ENCODE results near the gene HDGFL3.
"Not testable (repeated sequence)": the region's sequence is repeated elsewhere in the genome, so short reads cannot be mapped to it uniquely, and the experiment has no call there.

Gene HDGFL3

GRCh38 chr15:83207660-83208366 lies at the start of gene HDGFL3:
Gene HDGFL3 (minus strand): TSS chr15:83207823. CDS start chr15:83207414, 409 bp downstream.
- FAIRE-seq, result no peak

DNA sequence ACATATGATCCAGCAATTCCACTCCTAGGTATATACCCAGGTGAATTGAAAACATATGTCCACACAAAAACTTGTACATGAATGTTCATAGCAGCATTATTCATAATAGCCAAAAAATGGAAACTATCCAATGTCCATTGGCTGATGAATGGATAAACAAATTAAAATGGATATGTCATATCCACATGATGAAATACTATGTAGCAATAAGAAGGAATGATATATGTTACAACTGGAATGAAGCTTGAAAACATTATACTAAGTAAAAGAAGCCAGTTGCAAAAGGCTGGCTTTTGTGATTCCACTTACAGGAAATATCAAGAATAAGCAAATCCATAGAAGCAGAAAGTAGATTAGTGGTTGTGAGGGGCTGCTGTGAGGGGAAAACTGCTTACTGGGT lies 43.2 kb upstream of the HDGFL3 start:
- no peak for FAIRE-seq

GRCh38 chr15:83249030-83249343 lies 41.4 kb upstream of the HDGFL3 start:
- FAIRE-seq, result no peak

GRCh38 chr15:83248151-83249029 lies 40.8 kb upstream of the HDGFL3 start:
- peak; percentile 80 for FAIRE-seq

DNA sequence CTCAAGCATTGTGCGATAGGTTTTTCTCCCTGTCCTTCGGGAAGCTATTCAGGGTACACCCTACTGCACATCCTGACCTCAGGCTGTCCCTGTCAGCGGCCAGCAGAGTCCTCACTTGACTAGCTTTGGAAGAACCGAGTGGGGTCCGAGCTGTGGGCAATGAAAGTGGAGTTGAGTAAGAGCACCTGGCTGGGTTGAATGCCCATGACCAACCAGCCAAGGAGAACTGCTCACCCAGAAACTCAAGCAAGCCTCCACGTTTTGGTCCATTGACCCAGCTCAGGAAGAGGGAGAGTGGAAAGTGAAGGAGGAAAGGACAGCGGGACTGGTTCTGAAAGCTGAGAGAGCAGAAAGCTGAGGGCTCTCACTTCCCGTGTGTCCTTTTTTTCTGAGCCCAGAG lies 36.0 kb upstream of the HDGFL3 start:
- FAIRE-seq, result no peak

DNA sequence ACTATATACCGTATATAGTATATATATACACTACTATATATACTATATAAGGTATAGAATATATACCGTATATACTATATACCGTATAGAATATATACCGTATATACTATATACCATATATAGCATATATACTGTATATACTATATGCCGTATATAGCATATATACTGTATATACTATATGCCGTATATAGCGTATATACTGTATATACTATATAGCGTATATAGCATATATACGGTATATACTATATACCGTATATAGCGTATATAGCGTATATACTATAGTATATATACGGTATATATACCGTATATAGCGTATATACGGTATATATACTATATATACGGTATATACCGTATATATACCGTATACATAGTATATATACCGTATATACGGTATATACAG lies 22.6 kb upstream of the HDGFL3 start:
- FAIRE-seq, result no peak

GRCh38 chr15:83225449-83225848 lies 17.8 kb upstream of the HDGFL3 start:
- no peak for FAIRE-seq

GRCh38 chr15:83221781-83222180 lies 14.2 kb upstream of the HDGFL3 start:
- FAIRE-seq, result not testable (repeated sequence)

DNA sequence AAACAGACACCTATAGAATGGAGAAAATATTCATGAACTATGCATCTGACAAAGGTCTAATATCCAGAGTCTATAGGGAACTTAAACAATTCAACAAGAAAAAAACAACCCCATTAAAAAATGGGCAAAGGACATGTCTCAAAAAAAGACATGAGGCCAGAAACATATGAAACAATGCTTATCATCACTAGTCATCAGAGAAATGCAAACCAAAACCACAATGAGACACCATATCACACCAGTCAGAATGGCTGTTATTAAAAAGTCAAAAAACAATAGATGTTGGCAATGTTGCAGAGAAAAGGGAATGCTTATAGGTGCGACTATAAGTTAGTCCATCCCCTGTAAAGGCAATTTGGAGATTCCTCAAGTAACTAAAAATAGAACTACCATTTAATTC lies 11.4 kb upstream of the HDGFL3 start:
- FAIRE-seq, result no peak

- no peak for FAIRE-seq
Measured at GRCh38 chr15:83215306-83215705, 7.7 kb upstream of the HDGFL3 start.

- no peak for FAIRE-seq
Measured at GRCh38 chr15:83210619-83211018, 3.0 kb upstream of the HDGFL3 start.

GRCh38 chr15:83209333-83209732 lies 1.7 kb upstream of the HDGFL3 start:
- FAIRE-seq, result no peak

GRCh38 chr15:83208367-83208661 lies 691 bp upstream of the HDGFL3 start:
- no peak for FAIRE-seq

GRCh38 chr15:83207009-83207659 lies 489 bp downstream of the HDGFL3 start:
- no peak for FAIRE-seq

- FAIRE-seq, result no peak
Measured at GRCh38 chr15:83206526-83207008, 1.1 kb downstream of the HDGFL3 start.

DNA sequence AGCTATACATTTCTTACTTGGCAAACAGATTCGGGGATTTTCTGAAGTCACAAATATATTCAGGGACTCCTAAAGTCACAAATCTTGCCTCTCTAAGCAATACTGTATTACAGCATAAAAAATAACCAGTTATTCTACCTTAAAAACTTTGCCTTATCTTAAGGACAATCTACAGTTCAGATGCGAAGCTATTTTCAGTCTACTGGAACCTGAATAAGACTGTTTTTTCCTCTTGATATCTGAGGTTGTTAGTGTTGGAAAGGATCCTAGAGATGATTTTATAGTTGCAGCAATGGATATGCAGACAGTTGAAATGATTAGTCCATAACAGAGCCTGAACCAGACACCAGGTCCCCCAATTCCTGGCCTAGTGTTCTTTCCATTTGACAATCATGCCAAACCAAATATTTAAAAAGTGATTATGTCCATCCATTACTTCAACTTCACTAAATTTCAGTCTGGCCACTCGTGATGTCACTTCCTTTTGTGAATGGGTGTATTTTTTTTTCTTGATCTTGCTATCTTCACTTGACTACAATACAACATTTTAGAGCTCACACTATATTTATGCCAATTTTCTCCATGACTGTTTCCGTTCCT lies 1.8 kb downstream of the HDGFL3 start:
- FAIRE-seq, result no peak

DNA sequence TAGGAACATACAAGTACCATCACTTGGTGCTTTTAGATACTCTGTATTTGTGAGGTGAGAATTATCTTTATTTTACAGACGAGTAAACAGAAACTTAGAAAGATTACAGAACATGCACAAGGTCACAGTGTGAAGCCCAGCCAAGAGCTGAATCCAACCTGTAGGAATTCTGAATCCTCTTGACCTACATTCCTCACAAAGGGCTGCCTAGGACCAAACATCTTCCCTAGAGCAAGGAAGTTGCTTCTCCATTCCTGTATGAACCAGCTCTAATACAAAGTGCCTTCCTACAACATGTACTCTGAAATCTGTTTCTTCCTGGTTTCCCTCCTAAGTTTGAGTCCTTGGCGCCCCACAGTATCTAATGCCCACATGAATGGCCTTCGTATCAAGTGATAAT lies 2.9 kb downstream of the HDGFL3 start:
- no peak for FAIRE-seq

- FAIRE-seq, result peak; percentile 15
Measured at GRCh38 chr15:83203543-83203942, 4.1 kb downstream of the HDGFL3 start.

- FAIRE-seq, result no peak
Measured at GRCh38 chr15:83200589-83200988, 7.0 kb downstream of the HDGFL3 start.

DNA sequence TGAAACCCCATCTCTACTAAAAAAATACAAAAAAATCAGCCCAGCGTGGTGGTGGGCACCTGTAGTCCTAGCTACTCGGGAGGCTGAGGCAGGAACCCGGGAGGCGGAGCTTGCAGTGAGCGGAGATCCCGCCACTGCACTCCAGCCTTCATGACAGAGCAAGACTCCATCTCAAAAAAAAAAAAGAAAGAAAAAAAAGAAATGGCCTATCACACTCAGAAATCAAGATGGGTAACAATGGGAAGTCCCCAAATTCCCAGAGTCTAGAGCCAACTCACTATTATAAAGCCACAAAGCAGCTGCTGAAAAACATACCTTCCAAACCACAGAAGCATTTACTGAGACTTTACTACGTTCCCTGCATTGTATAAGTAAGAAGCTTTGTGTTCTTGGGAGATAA lies 7.5 kb downstream of the HDGFL3 start:
- FAIRE-seq, result no peak

GRCh38 chr15:83199288-83199687 lies 8.3 kb downstream of the HDGFL3 start:
- FAIRE-seq, result no peak

DNA sequence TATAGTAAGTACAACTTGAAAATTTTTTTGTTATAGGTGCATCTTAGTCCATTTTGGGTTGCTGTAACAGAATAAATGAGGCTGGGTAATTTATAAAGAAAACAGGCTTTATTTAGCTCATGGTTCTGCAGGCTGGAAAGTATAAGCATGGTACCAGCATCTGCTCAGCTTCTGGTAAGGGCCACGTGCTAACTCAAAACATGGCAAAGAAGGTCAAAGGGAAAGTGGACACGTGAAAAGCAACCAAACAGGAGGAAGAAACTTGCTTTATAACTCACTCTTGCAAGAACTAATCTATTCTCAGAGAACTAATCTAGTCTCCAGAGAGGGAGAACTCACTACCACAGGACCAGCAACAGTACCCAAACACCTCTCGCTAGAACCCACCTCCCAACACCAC lies 9.1 kb downstream of the HDGFL3 start:
- no peak for FAIRE-seq

DNA sequence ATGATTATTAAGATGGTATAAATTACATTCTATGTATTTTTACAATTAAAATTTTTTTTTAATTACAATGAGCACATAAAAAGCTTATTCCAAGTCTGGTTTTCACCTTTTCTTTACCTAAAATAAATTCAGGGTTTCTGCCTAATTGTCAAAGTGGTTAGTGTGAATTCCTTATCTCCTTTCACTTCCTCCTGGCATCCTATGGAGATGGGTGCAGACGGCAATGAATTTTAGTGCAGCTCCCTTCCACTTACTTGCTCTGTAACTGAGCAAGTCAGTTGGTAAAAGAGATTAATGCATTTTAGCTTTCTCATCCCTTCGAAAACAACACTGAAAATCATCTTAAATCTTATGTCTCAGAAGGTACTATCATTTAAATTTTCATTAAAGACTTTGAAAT lies 13.1 kb downstream of the HDGFL3 start:
- no peak for FAIRE-seq

All from endometrium (tissue), 2 donors.